ENCODE measurements around the gene SDK2.

The SDK2 gene

DNA sequence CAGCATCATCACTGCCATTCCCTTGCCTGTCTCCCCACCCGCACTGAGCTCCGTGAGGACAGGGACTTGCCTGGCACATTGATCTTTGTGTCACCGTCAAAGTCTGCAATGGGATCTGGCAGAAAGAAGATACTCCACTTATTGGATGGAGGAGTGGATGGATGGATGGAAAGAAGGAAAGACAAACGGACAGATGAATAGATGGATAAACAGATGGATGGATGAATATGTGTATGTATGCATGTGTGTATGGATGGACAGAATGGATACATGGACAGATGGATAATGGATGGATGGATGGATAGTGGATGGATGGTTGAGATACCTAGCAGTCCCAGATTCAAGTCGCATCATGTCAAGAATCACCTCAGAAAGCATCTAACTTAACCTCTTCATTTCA lies 99.9 kb downstream of the SDK2 start:
- H3K4me3 ChIP-seq (ENCODE audit: low read depth, low read length): no peak overlapping the region
- TF ChIP-seq CTCF (IDR thresholded peaks at IDR 0.05; ENCODE audit: low read depth, low read length): no peak
- no peak for DNase-seq (ENCODE audit: low read depth, low spot score)
- in situ Hi-C loops (cut with HindIII; ENCODE audit: low sequenced_read_pairs): no loop called here

DNA sequence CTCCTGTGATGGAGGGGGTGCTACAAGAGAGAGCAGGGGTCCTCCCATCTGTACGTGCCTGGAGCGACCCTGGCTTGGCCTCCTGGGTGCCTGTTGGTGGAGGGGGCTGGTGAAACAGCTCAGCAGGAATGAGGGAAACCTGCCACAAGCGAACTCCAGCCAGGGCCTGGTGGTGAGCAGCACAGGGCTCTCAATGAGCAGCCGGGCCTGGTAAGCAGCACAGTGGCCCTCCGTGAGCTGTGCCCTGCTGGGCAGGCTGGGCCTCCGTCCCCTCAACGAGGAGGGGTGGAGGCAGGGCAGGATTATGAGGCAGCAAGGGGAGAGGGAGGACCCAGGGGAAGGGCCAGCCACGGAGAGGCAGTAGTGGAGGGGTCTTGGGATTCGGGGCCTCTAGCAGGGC lies 101.9 kb downstream of the SDK2 start:
- no peak for TF ChIP-seq CTCF (IDR thresholded peaks at IDR 0.05; ENCODE audit: low read depth, low read length)
- in situ Hi-C loops (cut with HindIII; ENCODE audit: low sequenced_read_pairs): no loop called here
- DNase-seq (ENCODE audit: low read depth, low spot score): no peak
- no peak overlapping the region for H3K4me3 ChIP-seq (ENCODE audit: low read depth, low read length)

GRCh38 chr17:73541561-73541981 lies 102.7 kb downstream of the SDK2 start:
- DNase-seq (ENCODE audit: low read depth, low spot score): no peak
- no peak for TF ChIP-seq CTCF (IDR thresholded peaks at IDR 0.05; ENCODE audit: low read depth, low read length)
- in situ Hi-C loops (cut with HindIII; ENCODE audit: low sequenced_read_pairs): no loop called here
- no peak overlapping the region for H3K4me3 ChIP-seq (ENCODE audit: low read depth, low read length)

GRCh38 chr17:73541111-73541510 lies 103.1 kb downstream of the SDK2 start:
- H3K4me3 ChIP-seq (ENCODE audit: low read depth, low read length): no peak overlapping the region
- no peak for DNase-seq (ENCODE audit: low read depth, low spot score)
- no peak for TF ChIP-seq CTCF (IDR thresholded peaks at IDR 0.05; ENCODE audit: low read depth, low read length)
- in situ Hi-C loops (cut with HindIII; ENCODE audit: low sequenced_read_pairs): no loop called here

DNA sequence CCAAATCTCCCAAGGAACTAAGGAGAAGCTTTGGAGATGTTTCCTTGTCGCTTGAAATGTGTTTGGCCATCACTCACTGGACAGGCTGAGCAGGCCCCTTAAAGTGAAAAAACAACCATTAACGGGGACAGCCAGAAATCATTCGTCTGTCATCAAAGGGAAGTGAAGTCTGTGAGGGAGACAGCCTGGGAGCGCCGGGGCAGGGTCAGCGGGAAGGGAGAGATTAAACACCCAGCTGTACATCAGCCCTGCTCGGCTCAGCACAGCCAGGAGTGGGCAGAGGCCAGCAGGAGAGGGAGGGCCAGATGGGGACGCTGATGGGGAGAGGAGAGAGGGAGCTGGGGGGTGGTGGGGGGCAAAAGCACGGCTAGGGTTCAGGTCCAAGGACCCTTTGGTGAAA lies 105.1 kb downstream of the SDK2 start:
- in situ Hi-C loops (cut with HindIII; ENCODE audit: low sequenced_read_pairs): no loop called here
- no peak for TF ChIP-seq CTCF (IDR thresholded peaks at IDR 0.05; ENCODE audit: low read depth, low read length)
- DNase-seq (ENCODE audit: low read depth, low spot score): no peak
- H3K4me3 ChIP-seq (ENCODE audit: low read depth, low read length): no peak overlapping the region

DNA sequence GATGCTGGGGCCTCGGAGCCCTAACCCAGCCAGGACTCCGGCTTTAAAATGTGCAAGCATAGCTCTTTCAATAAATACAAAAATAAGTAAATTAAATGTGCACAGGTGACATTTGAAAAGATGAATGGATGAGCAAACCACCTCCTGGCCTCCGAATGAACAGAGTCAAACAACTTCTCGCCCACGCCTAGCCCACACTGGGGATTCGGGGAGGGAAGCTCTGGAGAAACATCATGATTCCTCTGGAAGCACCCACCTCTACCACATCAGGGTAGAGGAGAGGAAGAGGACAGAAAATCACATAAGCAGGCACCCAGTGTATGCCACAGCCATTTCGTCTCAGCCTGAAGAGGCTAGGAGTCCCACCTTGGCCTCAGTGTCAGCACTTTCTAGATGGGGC lies 105.8 kb downstream of the SDK2 start:
- in situ Hi-C loops (cut with HindIII; ENCODE audit: low sequenced_read_pairs): no loop called here
- TF ChIP-seq CTCF (IDR thresholded peaks at IDR 0.05; ENCODE audit: low read depth, low read length): no peak

More for the DNA sequence above, 105.8 kb downstream of the SDK2 start:
- no peak for DNase-seq (ENCODE audit: low read depth, low spot score)
- no peak overlapping the region for H3K4me3 ChIP-seq (ENCODE audit: low read depth, low read length)

Measured in astrocyte of the spinal cord (primary cell).